ENCODE data around the gene MED10. TPM values are rescaled to one million over a fixed set of nuclear protein-coding genes. Genes with fewer than 3 reads are reported as not detected.

MED10 gene
- total and polyA plus RNA-seq, 2 experiments from 2014 or later: 19.7 to 75.5 TPM

- no peaks in the 10 kb centered on the region for H3K27me3 ChIP-seq
- WGBS (ENCODE audit: low lambda C conversion rate, missing lambda C conversion rate): 81% methylated on average over 11 of the region's 11 CpGs
- no peaks in the 10 kb centered on the region for H3K9me3 ChIP-seq (ENCODE audit: low read depth)
- peaks cover 8% of the 10 kb centered on the region for H3K4me1 ChIP-seq (ENCODE audit: insufficient read depth)
- TF ChIP-seq CTCF (IDR thresholded peaks at IDR 0.05; ENCODE audit: poor library complexity) (no peak), EZH2phosphoT487 (IDR thresholded peaks at IDR 0.05; ENCODE audit: low read depth, severe bottlenecking, unreplicated experiment) (no peak), EZH2 (IDR thresholded peaks at IDR 0.05; ENCODE audit: borderline replicate concordance) (no peak)
- H3K4me3 ChIP-seq: peak overlapping the region; percentile 86
- peaks cover 38% of the 10 kb centered on the region for H3K79me2 ChIP-seq
- peak overlapping the region; percentile 91 for H3K27ac ChIP-seq
- no peaks in the 10 kb centered on the region for H3K9me2 ChIP-seq (replicated peaks; ENCODE audit: insufficient read depth)
- H2AFZ ChIP-seq: no peak overlapping the region
- no peak for DNase-seq (ENCODE audit: low spot score)
- H4K20me1 ChIP-seq (ENCODE audit: insufficient read depth, poor library complexity, severe bottlenecking): peaks cover 18% of the 10 kb centered on the region
- peaks cover 5% of the 10 kb centered on the region for H3K36me3 ChIP-seq (replicated peaks; ENCODE audit: insufficient read depth, low read depth)
- H3K4me2 ChIP-seq: peak overlapping the region; percentile 88
These were observed 1.3 kb downstream of the MED10 start for GRCh38 chr5:6376974-6377520.

DNA sequence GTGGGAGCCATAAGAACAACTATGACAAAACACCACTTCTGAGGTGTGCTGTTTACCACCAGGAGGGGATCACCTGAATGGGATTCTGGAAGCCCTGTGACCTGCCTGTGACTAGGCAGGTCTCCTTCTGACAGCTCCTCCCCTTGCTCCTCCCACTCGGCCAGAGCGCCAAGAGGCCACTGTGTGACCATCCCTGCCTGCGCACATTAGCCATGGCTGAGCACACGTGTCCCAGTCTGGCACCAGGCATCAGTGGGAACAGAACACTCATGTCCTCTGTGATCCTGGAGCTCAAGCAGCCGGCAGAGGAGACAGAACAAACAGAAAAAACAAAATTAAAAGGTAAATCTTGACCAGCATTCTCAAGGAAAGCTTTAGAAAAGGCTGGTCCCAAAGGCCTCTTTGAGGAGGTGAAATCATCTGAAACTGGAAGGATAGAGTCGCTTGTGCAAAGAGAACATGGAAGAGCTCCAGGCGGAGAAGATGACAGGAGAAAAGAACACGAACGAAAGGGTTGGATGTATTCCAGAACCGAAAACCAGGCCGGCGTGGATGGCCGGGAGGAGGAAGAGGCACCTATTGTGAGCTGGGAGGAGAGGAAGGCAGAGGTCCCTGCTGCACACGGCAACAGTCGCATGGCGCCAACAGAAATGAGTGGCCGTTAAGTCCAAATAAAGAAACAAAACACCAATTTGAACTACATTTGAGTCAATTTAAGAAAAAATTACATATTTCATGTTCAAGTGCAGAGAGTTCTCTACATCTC lies 5.1 kb downstream of the MED10 start:
- no peaks in the 10 kb centered on the region for H3K9me2 ChIP-seq (replicated peaks; ENCODE audit: insufficient read depth)
- H2AFZ ChIP-seq: no peak overlapping the region
- peaks cover 18% of the 10 kb centered on the region for H4K20me1 ChIP-seq (ENCODE audit: insufficient read depth, poor library complexity, severe bottlenecking)
- H3K4me3 ChIP-seq: no peak overlapping the region
- no peak for TF ChIP-seq EZH2 (IDR thresholded peaks at IDR 0.05; ENCODE audit: borderline replicate concordance)
- no peak for TF ChIP-seq EZH2phosphoT487 (IDR thresholded peaks at IDR 0.05; ENCODE audit: low read depth, severe bottlenecking, unreplicated experiment)
- no peak for TF ChIP-seq CTCF (IDR thresholded peaks at IDR 0.05; ENCODE audit: poor library complexity)
- H3K4me2 ChIP-seq: no peak overlapping the region
- no peaks in the 10 kb centered on the region for H3K9me3 ChIP-seq (ENCODE audit: low read depth)
- H3K36me3 ChIP-seq (replicated peaks; ENCODE audit: insufficient read depth, low read depth): peaks cover 5% of the 10 kb centered on the region
- H3K4me1 ChIP-seq (ENCODE audit: insufficient read depth): peaks cover 8% of the 10 kb centered on the region
- no peaks in the 10 kb centered on the region for H3K27me3 ChIP-seq
- peaks cover 38% of the 10 kb centered on the region for H3K79me2 ChIP-seq
- H3K27ac ChIP-seq: no peak overlapping the region
- no peak for DNase-seq (ENCODE audit: low spot score)
- 94% methylated on average over 17 of the region's 17 CpGs for WGBS (ENCODE audit: low lambda C conversion rate, missing lambda C conversion rate)

- Histone ChIP-seq H3K4me2 (no peak overlapping the region), H2AFZ (no peak overlapping the region), H3K27ac (no peak overlapping the region), H3K4me3 (no peak overlapping the region), H3K36me3 (replicated peaks; ENCODE audit: insufficient read depth, low read depth) (peaks cover 5% of the 10 kb centered on the region), H3K27me3 (no peaks in the 10 kb centered on the region), H4K20me1 (ENCODE audit: insufficient read depth, poor library complexity, severe bottlenecking) (peaks cover 17% of the 10 kb centered on the region), H3K9me2 (replicated peaks; ENCODE audit: insufficient read depth) (no peaks in the 10 kb centered on the region), H3K79me2 (peaks cover 30% of the 10 kb centered on the region), H3K4me1 (ENCODE audit: insufficient read depth) (peaks cover 7% of the 10 kb centered on the region), H3K9me3 (ENCODE audit: low read depth) (no peaks in the 10 kb centered on the region)
- TF ChIP-seq CTCF (IDR thresholded peaks at IDR 0.05; ENCODE audit: poor library complexity): no peak
- TF ChIP-seq EZH2phosphoT487 (IDR thresholded peaks at IDR 0.05; ENCODE audit: low read depth, severe bottlenecking, unreplicated experiment): no peak
- no peak for TF ChIP-seq EZH2 (IDR thresholded peaks at IDR 0.05; ENCODE audit: borderline replicate concordance)
- WGBS (ENCODE audit: low lambda C conversion rate, missing lambda C conversion rate): 97% methylated on average over 23 of the region's 23 CpGs
- no peak for DNase-seq (ENCODE audit: low spot score)
These were observed 5.9 kb downstream of the MED10 start for GRCh38 chr5:6372251-6373080.

Measured in hepatocyte (in vitro differentiated cells).